Naive thymus-derived CD4-positive, alpha-beta T cell (primary cell): Measurements from ENCODE around the gene ATP5PD. TPM values are rescaled to one million over a fixed set of nuclear protein-coding genes. Genes with fewer than 3 reads are reported as not detected.

ENCODE experiments used
- ATAC-seq: fragments of 150-1000 bp; cut with Tn5 transposase; 2 replicates; pipeline ENCODE4 v1.10.0; 2021; ENCODE audit warnings: mild to moderate bottlenecking, moderate library complexity
- CTCF ChIA-PET: fragments of 350-600 bp; sonication (Branson Sonifier 250); formaldehyde crosslinking; loops from one replicate; lab custom pipeline; 2021; ENCODE audit warnings: antibody characterized with exemption; lab: Charles Lee
- POLR2A ChIA-PET: fragments of 350-600 bp; sonication (Branson Sonifier 250); formaldehyde crosslinking; loops from one replicate; lab custom pipeline; 2021; ENCODE audit warnings: antibody characterized with exemption, inconsistent platforms; lab: Charles Lee
- DNase-seq, 9 donors: peaks; one replicate each; pipeline versions ENCODE4 v3.0.0 to v3.0.0-alpha.2; 2020 to 2022; ENCODE audit warnings: mixed read lengths in 1 of 9
- H3K27ac ChIP-seq: one replicate; pipeline ENCODE4 v1.7.0; 2013; ENCODE audit warnings: mild to moderate bottlenecking, low read depth, low read length, moderate library complexity
- H3K27me3 ChIP-seq, 2 donors: one replicate each; pipeline ENCODE4 v1.7.0; 2013; ENCODE audit warnings: low read length in 2 of 2, mild to moderate bottlenecking in 2 of 2, moderate library complexity in 2 of 2; ENCODE audit not compliant: control insufficient read depth in 2 of 2, insufficient read depth in 2 of 2
- H3K36me3 ChIP-seq, 3 experiments: 1 replicate in 2 of 3; 2 replicates in 1 of 3; pipeline ENCODE4 v1.7.0; 2013; ENCODE audit warnings: low read length in 3 of 3, mild to moderate bottlenecking in 3 of 3, moderate library complexity in 1 of 3; ENCODE audit not compliant: insufficient read depth in 3 of 3, control insufficient read depth in 2 of 3
- H3K4me1 ChIP-seq, 2 donors: one replicate each; pipeline ENCODE4 v1.7.0; 2013; ENCODE audit warnings: low read length in 2 of 2, mild to moderate bottlenecking in 2 of 2, moderate library complexity in 1 of 2; ENCODE audit not compliant: control insufficient read depth in 2 of 2, insufficient read depth in 2 of 2
- H3K4me3 ChIP-seq: 2 replicates; pipeline ENCODE4 v1.7.0; 2013; ENCODE audit warnings: mild to moderate bottlenecking, low read length
- H3K9me3 ChIP-seq, 3 experiments: 1 replicate in 2 of 3; 2 replicates in 1 of 3; pipeline ENCODE4 v1.7.0; 2013; ENCODE audit warnings: low read length in 3 of 3; ENCODE audit not compliant: control insufficient read depth in 2 of 3
- H3K27ac Mint-ChIP-seq, 9 donors: one replicate each; pipeline ENCODE4 v1.8.0; 2020 to 2022; ENCODE audit warnings: mixed read lengths in 9 of 9, mild to moderate bottlenecking in 8 of 9, moderate library complexity in 5 of 9, inconsistent platforms in 2 of 9
- H3K27me3 Mint-ChIP-seq, 5 donors: one replicate each; pipeline ENCODE4 v1.8.0; 2021 to 2022; ENCODE audit warnings: mixed read lengths in 5 of 5, mild to moderate bottlenecking in 1 of 5
- H3K36me3 Mint-ChIP-seq, 5 donors: one replicate each; pipeline ENCODE4 v1.8.0; 2020 to 2022; ENCODE audit warnings: mixed read lengths in 5 of 5, mild to moderate bottlenecking in 3 of 5, inconsistent platforms in 1 of 5
- H3K4me1 Mint-ChIP-seq, 7 donors: one replicate each; pipeline ENCODE4 v1.8.0; 2020 to 2022; ENCODE audit warnings: mixed read lengths in 7 of 7, mild to moderate bottlenecking in 3 of 7, inconsistent platforms in 1 of 7
- H3K4me3 Mint-ChIP-seq, 10 donors: one replicate each; pipeline ENCODE4 v1.8.0; 2020 to 2022; ENCODE audit warnings: mild to moderate bottlenecking in 10 of 10, mixed read lengths in 10 of 10, moderate library complexity in 6 of 10, inconsistent platforms in 2 of 10
- H3K9me3 Mint-ChIP-seq, 11 donors: one replicate each; pipeline ENCODE4 v1.8.0; 2020 to 2022; ENCODE audit warnings: mixed read lengths in 11 of 11, mild to moderate bottlenecking in 4 of 11, inconsistent platforms in 1 of 11, moderate library complexity in 1 of 11
- intact Hi-C, 2 donors: fragments of 100-400 bp; cut with micrococcal nuclease; formaldehyde crosslinking; loops; one replicate each; pipeline ENCODE4 v1.15.1; 2023
- polyA plus RNA-seq, 2 donors: library from polyadenylated mRNA; unstranded; fragments of 300-500 nt; fragmentation: Illumina TruSeq; gene quantifications; one replicate each; pipeline ENCODE4 v1.2.3, GENCODE V29; 2021
- total RNA-seq, 6 experiments: library from RNA in 5 of 6; stranded (reverse) in 5 of 6; gene quantifications; 1 replicate in 5 of 6; 2 replicates in 1 of 6; pipeline ENCODE4 v1.2.3 and lab custom pipeline; 2021 to 2026

The ATP5PD gene
- total and polyA plus RNA-seq, 7 experiments from 2014 or later, result 113 to 478 (median 167) TPM

GRCh38 chr17:74994440-74994839 is 52.3 kb downstream of the ATP5PD start:
- H3K4me3 ChIP-seq, result no peak overlapping the region
- no peak overlapping the region for H3K4me3 Mint-ChIP-seq
- ATAC-seq, result no peak
- CTCF ChIA-PET, result no interaction called here
- peaks cover 0 to 2% (median 0%) of the 10 kb centered on the region in 11 donors for H3K9me3 Mint-ChIP-seq
- H3K27ac ChIP-seq, result no peak overlapping the region
- H3K27me3 ChIP-seq, result no peaks in the 10 kb centered on the region
- H3K27ac Mint-ChIP-seq, result no peak overlapping the region
- no peaks in the 10 kb centered on the region for H3K9me3 ChIP-seq
- POLR2A ChIA-PET, result no interaction called here
- no peaks in the 10 kb centered on the region for H3K36me3 Mint-ChIP-seq
- no peak for DNase-seq
- peaks cover 0 to 13% (median 0%) of the 10 kb centered on the region in 5 donors for H3K27me3 Mint-ChIP-seq
- no peaks in the 10 kb centered on the region for H3K36me3 ChIP-seq
- peaks cover 0 to 10% (median 5%) of the 10 kb centered on the region in 7 donors for H3K4me1 Mint-ChIP-seq
- no peaks in the 10 kb centered on the region for H3K4me1 ChIP-seq
- intact Hi-C loops, result no loop called here

GRCh38 chr17:74992223-74992622 is 54.5 kb downstream of the ATP5PD start:
- Mint-ChIP-seq H3K36me3 (no peaks in the 10 kb centered on the region), H3K27me3 (peaks cover 0 to 29% (median 0%) of the 10 kb centered on the region in 5 donors), H3K27ac (peak overlapping the region in 1 of 9 donors; percentile 61), H3K4me1 (peaks cover under 1 to 5% (median 2%) of the 10 kb centered on the region in 7 donors), H3K9me3 (no peaks in the 10 kb centered on the region), H3K4me3 (no peak overlapping the region)
- Histone ChIP-seq H3K9me3 (no peaks in the 10 kb centered on the region), H3K36me3 (no peaks in the 10 kb centered on the region), H3K4me3 (no peak overlapping the region), H3K27ac (no peak overlapping the region), H3K27me3 (no peaks in the 10 kb centered on the region), H3K4me1 (peaks cover under 1 to 7% of the 10 kb centered on the region in 2 donors)
- ATAC-seq, result no peak
- ChIA-PET POLR2A (interaction anchor here (0.7 kb wide), 1 partner anchor 22 kb away, joined by 3 read pairs; no protein-coding TSS in a partner anchor), CTCF (interaction anchor here (1.2 kb wide), 1 partner anchor 30 kb away, joined by 3 read pairs; no protein-coding TSS in a partner anchor)
- no peak for DNase-seq
- intact Hi-C loops, result no loop called here

- POLR2A ChIA-PET, result interaction anchor here (0.9 to 2.0 kb wide), 4 partner anchors 8 to 193 kb away, joined by 3 to 5 read pairs (median 4); partner anchors contain the start of genes HID1, MRPL58 and SUMO2
- Histone ChIP-seq H3K27me3 (no peaks in the 10 kb centered on the region), H3K27ac (no peak overlapping the region), H3K4me3 (no peak overlapping the region), H3K9me3 (no peaks in the 10 kb centered on the region), H3K4me1 (peaks cover 6 to 12% of the 10 kb centered on the region in 2 donors), H3K36me3 (no peaks in the 10 kb centered on the region)
- intact Hi-C loops, result no loop called here
- peaks cover 0 to 41% (median 0%) of the 10 kb centered on the region in 5 donors for H3K27me3 Mint-ChIP-seq
- H3K9me3 Mint-ChIP-seq, result no peaks in the 10 kb centered on the region
- no peak for DNase-seq
- no peaks in the 10 kb centered on the region for H3K36me3 Mint-ChIP-seq
- no peak for ATAC-seq
- CTCF ChIA-PET, result interaction anchor here (0.6 kb wide), 1 partner anchor 691 kb away, joined by 3 read pairs; no protein-coding TSS in a partner anchor
- H3K4me1 Mint-ChIP-seq, result peaks cover 5 to 11% (median 10%) of the 10 kb centered on the region in 7 donors
- H3K4me3 Mint-ChIP-seq, result no peak overlapping the region
- no peak overlapping the region for H3K27ac Mint-ChIP-seq
These were observed 56.1 kb downstream of the ATP5PD start for GRCh38 chr17:74990581-74991105.

Other genes starting within 250 kb of the ATP5PD start
- gene GRIN2C, start 187.1 kb downstream of the ATP5PD start, total RNA-seq, result under 1 TPM in 2 of 5 experiments, not detected in 3; 0.12 to 0.15 TPM
- gene GRIN2C, start 187.1 kb downstream of the ATP5PD start, polyA plus RNA-seq, result not detected
- 10 to 100 TPM in 3 of 5 experiments, 1 to 10 TPM in 2; 4.7 to 39.5 (median 11.7) TPM for gene FDXR, start 174.0 kb downstream of the ATP5PD start, total RNA-seq
- gene FDXR, start 174.0 kb downstream of the ATP5PD start, polyA plus RNA-seq, result 1 to 10 TPM; 5.4 to 6.4 TPM
- not detected for gene FADS6, start 153.3 kb downstream of the ATP5PD start, total RNA-seq
- under 1 TPM in 1 of 2 donors, not detected in 1; 0.14 TPM for gene FADS6, start 153.3 kb downstream of the ATP5PD start, polyA plus RNA-seq
- not detected for gene USH1G, start 123.7 kb downstream of the ATP5PD start, total RNA-seq
- not detected for gene USH1G, start 123.7 kb downstream of the ATP5PD start, polyA plus RNA-seq
- gene OTOP2, start 122.7 kb downstream of the ATP5PD start, total RNA-seq, result not detected
- gene OTOP2, start 122.7 kb downstream of the ATP5PD start, polyA plus RNA-seq, result not detected
- not detected for gene OTOP3, start 111.1 kb downstream of the ATP5PD start, total RNA-seq
- not detected for gene OTOP3, start 111.1 kb downstream of the ATP5PD start, polyA plus RNA-seq
- 10 to 100 TPM in 4 of 5 experiments, under 1 TPM in 1; 0.60 to 25.2 (median 14.8) TPM for gene HID1, start 74.2 kb downstream of the ATP5PD start, total RNA-seq
- gene HID1, start 74.2 kb downstream of the ATP5PD start, polyA plus RNA-seq, result 1 to 10 TPM; 4.8 to 7.0 TPM
- under 1 TPM in 3 of 5 experiments, not detected in 2; 0.08 to 0.17 (median 0.16) TPM for gene CDR2L, start 59.3 kb downstream of the ATP5PD start, total RNA-seq
- gene CDR2L, start 59.3 kb downstream of the ATP5PD start, polyA plus RNA-seq, result not detected
- gene MRPL58, start 34.3 kb downstream of the ATP5PD start, total RNA-seq, result 10 to 100 TPM; 11.7 to 46.1 (median 23.0) TPM
- gene MRPL58, start 34.3 kb downstream of the ATP5PD start, polyA plus RNA-seq, result 10 to 100 TPM; 55.3 to 71.4 TPM
- 10 to 100 TPM; 19.5 to 35.7 (median 23.0) TPM for gene KCTD2, start 256 bp upstream of the ATP5PD start, total RNA-seq
- gene KCTD2, start 256 bp upstream of the ATP5PD start, polyA plus RNA-seq, result 1 to 10 TPM; 4.8 to 8.7 TPM
- 10 to 100 TPM in 4 of 5 experiments, 1 to 10 TPM in 1; 9.2 to 26.3 (median 24.5) TPM for gene SLC16A5, start 41.0 kb upstream of the ATP5PD start, total RNA-seq
- 1 to 10 TPM; 5.9 to 7.6 TPM for gene SLC16A5, start 41.0 kb upstream of the ATP5PD start, polyA plus RNA-seq
- gene ARMC7, start 63.0 kb upstream of the ATP5PD start, total RNA-seq, result 10 to 100 TPM in 4 of 5 experiments, 1 to 10 TPM in 1; 5.8 to 18.9 (median 17.8) TPM
- gene ARMC7, start 63.0 kb upstream of the ATP5PD start, polyA plus RNA-seq, result 1 to 10 TPM; 1.8 to 4.4 TPM
- 10 to 100 TPM; 23.4 to 54.8 (median 37.5) TPM for gene NT5C, start 84.8 kb upstream of the ATP5PD start, total RNA-seq
- gene NT5C, start 84.8 kb upstream of the ATP5PD start, polyA plus RNA-seq, result 10 to 100 TPM; 31.1 to 33.1 TPM
- gene JPT1, start 107.5 kb upstream of the ATP5PD start, total RNA-seq, result 100 to 1,000 TPM in 1 of 5 experiments, 10 to 100 TPM in 4; 12.3 to 227 (median 29.3) TPM
- gene JPT1, start 107.5 kb upstream of the ATP5PD start, polyA plus RNA-seq, result 10 to 100 TPM; 70.0 to 72.3 TPM
- 100 to 1,000 TPM; 201 to 494 (median 247) TPM for gene SUMO2, start 136.0 kb upstream of the ATP5PD start, total RNA-seq
- gene SUMO2, start 136.0 kb upstream of the ATP5PD start, polyA plus RNA-seq, result 100 to 1,000 TPM; 173 to 357 TPM
- gene NUP85, start 158.7 kb upstream of the ATP5PD start, total RNA-seq, result 100 to 1,000 TPM in 2 of 5 experiments, 10 to 100 TPM in 3; 96.3 to 143 (median 99.2) TPM
- gene NUP85, start 158.7 kb upstream of the ATP5PD start, polyA plus RNA-seq, result 10 to 100 TPM; 21.0 to 57.3 TPM
- gene GGA3, start 214.6 kb upstream of the ATP5PD start, total RNA-seq, result 100 to 1,000 TPM in 2 of 5 experiments, 10 to 100 TPM in 3; 79.6 to 128 (median 87.4) TPM
- gene GGA3, start 214.6 kb upstream of the ATP5PD start, polyA plus RNA-seq, result 10 to 100 TPM; 13.2 to 27.4 TPM
- gene MRPS7, start 214.9 kb upstream of the ATP5PD start, total RNA-seq, result 10 to 100 TPM; 29.2 to 70.1 (median 34.4) TPM
- gene MRPS7, start 214.9 kb upstream of the ATP5PD start, polyA plus RNA-seq, result 100 to 1,000 TPM; 129 to 135 TPM
- gene MIF4GD, start 224.3 kb upstream of the ATP5PD start, total RNA-seq, result 10 to 100 TPM; 26.9 to 39.4 (median 36.0) TPM
- 10 to 100 TPM; 84.3 to 90.0 TPM for gene MIF4GD, start 224.3 kb upstream of the ATP5PD start, polyA plus RNA-seq
- 10 to 100 TPM; 15.6 to 42.5 (median 21.1) TPM for gene SLC25A19, start 242.5 kb upstream of the ATP5PD start, total RNA-seq
- gene SLC25A19, start 242.5 kb upstream of the ATP5PD start, polyA plus RNA-seq, result 10 to 100 TPM; 13.0 to 15.5 TPM